ENCODE results near the gene MRC2. TPM values are rescaled to one million over a fixed set of nuclear protein-coding genes. Genes with fewer than 3 reads are reported as not detected.
"Not testable (repeated sequence)": the region's sequence is repeated elsewhere in the genome, so short reads cannot be mapped to it uniquely, and the experiment has no call there.

Gene MRC2
- total RNA-seq, 1 donor = 336 TPM

DNA sequence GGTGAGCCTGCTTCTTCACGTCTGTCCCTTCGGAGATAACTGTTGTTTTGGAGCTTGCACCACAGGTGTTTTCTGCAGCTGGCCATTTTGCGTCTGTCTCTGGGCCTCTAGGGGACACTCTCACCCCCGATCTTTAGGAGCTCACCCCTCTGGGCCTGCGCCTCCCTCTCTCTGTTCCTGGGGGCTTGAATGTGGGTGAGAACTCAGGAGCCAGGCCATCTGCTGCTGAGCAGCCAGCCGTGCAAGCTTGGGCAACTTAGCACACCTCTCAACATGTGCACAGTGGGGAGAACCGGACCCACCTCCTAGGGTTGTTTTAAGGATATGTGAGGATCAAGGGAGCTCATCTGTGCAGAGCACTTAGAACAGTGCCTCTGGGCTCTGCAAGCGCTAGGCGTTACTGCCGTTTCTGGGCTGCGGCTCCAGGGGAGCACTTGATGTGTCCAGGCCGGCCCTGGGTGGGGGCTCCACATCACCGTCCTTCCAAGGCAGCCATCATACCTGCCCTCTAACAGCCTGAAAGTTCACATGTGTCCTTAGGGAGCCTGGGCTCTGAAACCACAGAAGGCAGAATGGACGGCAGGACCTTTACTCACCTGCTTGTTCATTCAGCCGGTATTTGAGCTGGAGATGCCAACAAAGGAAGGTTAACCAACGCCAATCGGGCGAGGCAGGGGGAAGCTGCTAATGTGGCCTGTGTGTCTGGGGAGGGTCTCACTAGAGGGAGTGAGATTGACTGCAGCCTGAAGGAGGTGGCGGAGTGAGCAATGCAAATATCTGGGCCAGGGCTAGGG is 66.3 kb downstream of the MRC2 start:
- DNase-seq (ENCODE audit: low read depth) = no peak
- TF ChIP-seq, protein P1, sequence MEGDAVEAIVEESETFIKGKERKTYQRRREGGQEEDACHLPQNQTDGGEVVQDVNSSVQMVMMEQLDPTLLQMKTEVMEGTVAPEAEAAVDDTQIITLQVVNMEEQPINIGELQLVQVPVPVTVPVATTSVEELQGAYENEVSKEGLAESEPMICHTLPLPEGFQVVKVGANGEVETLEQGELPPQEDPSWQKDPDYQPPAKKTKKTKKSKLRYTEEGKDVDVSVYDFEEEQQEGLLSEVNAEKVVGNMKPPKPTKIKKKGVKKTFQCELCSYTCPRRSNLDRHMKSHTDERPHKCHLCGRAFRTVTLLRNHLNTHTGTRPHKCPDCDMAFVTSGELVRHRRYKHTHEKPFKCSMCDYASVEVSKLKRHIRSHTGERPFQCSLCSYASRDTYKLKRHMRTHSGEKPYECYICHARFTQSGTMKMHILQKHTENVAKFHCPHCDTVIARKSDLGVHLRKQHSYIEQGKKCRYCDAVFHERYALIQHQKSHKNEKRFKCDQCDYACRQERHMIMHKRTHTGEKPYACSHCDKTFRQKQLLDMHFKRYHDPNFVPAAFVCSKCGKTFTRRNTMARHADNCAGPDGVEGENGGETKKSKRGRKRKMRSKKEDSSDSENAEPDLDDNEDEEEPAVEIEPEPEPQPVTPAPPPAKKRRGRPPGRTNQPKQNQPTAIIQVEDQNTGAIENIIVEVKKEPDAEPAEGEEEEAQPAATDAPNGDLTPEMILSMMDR (IDR thresholded peaks at IDR 0.05; ENCODE audit: insufficient read depth, low read depth, low read length) = no peak
- H3K4me3 ChIP-seq (ENCODE audit: low read depth, low read length) = no peak overlapping the region

DNA sequence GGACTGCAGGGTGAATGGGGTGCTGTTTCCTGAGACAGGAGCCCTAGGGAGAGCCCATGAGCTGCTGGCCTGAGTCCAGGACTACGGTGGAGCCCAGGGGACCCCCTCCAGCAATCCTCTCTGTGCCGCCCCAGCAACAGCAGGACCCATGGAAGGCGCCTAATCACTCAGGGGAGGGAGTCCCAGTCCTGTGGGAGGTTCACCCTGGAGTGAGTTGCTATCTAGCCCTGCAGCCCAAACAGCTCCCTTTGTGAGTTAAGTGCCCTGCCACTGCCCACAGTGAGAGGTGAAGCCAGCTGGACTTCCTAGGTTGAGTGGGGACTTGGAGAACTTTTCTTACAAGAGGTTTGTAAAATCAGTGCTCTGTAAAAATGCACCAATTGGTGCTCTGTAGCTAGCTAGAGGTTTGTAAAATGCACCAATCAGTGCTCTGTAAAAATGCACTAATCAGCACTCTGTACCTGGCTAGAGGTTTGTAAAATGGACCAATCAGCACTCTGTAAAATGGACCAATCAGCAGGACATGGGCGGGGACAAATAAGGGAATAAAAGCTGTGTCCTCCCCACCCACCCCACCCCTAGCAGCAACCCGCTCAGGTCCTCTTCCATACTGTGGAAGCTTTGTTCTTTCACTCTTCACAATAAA is 67.7 kb downstream of the MRC2 start:
- not testable (repeated sequence) for DNase-seq (ENCODE audit: low read depth); H3K4me3 ChIP-seq (ENCODE audit: low read depth, low read length)

DNA sequence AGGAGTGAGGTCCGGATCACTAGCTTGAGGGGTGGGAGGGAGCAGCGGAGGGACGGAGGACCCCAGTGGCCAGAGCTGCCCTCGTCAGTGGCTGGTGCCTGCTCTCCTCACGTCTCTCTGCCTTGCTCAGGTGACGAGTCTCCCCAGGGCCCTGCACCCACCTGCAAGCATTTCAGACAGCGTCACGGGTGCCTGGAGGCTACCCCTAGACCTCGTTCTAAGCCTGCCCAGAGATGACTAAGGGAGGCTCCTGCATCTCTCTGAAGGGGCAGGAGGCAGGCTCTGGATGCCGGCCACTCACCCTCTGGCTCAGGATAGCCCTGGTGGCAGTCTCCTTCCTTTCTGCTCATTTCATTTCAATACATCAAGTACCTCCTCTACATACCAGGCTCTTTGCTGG is 68.8 kb downstream of the MRC2 start:
- no peak overlapping the region for H3K4me3 ChIP-seq (ENCODE audit: low read depth, low read length)
- DNase-seq (ENCODE audit: low read depth) = no peak
- TF ChIP-seq, protein P1 (IDR thresholded peaks at IDR 0.05; ENCODE audit: insufficient read depth, low read depth, low read length) = no peak

DNA sequence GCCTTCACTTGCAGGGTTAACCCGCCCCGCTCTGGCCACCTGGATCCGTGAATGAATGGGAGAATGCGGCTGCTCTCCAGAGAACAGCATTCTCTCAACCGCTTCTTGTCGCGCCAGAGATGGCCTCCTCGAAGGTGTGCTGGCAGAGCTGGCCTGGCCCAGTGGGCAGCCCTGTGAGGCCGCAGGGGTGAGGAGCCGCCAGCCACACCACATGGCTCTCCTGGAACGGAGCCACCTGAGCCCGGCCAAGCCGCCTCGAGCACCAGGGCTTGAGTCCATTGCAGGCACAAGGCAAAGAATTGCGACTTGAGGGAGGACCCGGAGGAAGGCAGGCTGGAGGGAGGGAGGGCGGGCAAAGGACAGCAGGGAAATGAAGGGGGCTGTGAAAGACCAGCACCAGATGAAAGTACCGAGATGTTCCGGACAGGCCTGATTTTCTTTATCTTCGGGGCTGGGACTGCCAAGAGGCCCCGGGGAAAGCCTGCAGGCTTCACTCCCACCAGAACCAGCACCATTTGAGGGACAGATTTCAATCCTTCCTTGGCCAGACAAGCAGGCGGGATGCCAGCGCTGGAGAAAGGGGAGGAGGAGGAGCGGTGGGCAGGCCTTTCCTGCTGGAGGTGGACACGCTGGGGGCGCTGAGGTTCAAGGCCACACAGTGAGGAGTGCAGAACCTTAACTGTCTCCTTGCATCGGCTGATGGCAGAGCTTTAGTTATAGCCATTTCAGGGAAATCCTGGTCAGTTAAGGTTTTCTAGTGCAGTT is 69.4 kb downstream of the MRC2 start:
- TF ChIP-seq, protein P1 (IDR thresholded peaks at IDR 0.05; ENCODE audit: insufficient read depth, low read depth, low read length) = no peak
- no peak for DNase-seq (ENCODE audit: low read depth)
- H3K4me3 ChIP-seq (ENCODE audit: low read depth, low read length) = no peak overlapping the region

DNA sequence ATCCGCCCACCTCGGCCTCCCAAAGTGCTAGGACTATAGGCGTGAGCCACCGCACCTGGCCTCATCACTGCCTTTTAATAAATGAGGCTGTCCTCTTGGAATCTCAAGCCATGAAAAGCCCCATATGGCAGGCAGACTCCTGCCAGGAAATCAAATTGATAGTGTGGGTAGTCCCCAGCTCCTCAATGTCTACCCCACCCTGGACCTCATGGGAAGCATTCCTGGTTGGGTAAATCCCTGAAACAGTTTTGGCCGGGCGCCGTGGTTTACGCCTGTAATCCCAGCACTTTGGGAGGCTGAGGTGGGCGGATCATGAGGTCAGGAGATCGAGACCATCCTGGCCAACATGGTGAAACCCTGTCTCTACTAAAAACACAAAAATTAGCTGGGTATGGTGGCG is 71.0 kb downstream of the MRC2 start:
- DNase-seq (ENCODE audit: low read depth); H3K4me3 ChIP-seq (ENCODE audit: low read depth, low read length): not testable (repeated sequence)

DNA sequence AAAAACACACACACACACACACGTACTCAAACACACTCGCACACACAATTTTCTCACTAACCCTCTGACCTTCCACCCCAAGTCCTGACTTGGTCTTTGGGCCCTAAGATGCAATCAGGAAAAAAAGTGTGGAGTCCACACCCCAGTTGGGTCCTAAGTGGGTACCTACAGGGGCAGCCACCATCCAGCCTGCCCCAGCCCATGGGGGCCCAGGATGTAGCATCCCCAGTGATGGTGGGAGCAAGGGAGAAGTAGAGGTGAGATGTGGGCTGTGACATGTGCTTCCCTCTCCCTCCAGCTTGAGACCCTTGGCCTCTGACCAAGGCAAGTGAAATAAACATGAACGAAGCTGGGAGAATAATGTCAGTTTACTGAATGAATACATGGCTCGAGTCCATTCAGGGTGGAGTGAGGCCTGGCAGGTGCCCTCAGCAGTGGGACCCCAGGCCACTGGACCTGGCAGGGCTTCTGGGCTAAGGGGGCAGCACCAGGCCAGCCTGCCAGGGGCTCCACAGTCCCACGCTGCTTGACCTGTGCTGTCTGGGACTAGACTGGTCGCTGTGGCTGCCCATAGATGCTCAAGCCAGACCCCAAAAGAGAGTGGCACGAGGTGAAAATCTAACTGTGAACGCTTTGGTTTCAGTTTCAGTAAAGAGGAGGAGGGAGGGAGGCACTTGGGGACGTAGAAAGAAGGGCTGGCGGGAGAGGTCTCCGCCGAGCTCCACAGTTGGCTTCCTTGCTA is 73.7 kb downstream of the MRC2 start:
- no peak for DNase-seq (ENCODE audit: low read depth)
- TF ChIP-seq, protein P1 (IDR thresholded peaks at IDR 0.05; ENCODE audit: insufficient read depth, low read depth, low read length) = no peak
- H3K4me3 ChIP-seq (ENCODE audit: low read depth, low read length) = no peak overlapping the region

DNA sequence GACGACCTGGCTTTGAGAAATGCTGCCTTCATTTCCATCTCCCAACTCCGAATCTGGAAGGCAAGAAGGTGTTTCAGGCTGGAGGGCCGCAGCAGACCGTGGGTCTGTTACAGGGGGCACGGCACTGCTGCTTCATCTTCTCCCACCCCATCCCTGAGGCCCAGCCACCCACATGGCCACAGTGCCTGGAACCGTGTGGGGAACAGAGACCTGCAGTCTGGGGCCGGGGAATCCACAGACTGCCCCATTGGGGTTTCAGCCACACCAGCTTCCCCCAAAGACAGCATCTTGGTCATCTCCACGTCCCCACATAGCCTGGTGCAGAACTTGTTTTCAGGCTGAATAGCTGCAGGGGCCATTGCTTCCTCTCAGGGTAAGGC is 74.2 kb downstream of the MRC2 start:
- TF ChIP-seq, protein P1 (IDR thresholded peaks at IDR 0.05; ENCODE audit: insufficient read depth, low read depth, low read length) = no peak
- H3K4me3 ChIP-seq (ENCODE audit: low read depth, low read length) = no peak overlapping the region
- DNase-seq (ENCODE audit: low read depth) = no peak
